Endodermal cell (in vitro differentiated cells): ENCODE results near the gene LYRM2. TPM values are rescaled to one million over a fixed set of nuclear protein-coding genes. Genes with fewer than 3 reads are reported as not detected.

Experiments used
- DNase-seq: peaks from one replicate; pipeline ENCODE4 v3.0.0-alpha.2; 2017
- H3K27ac ChIP-seq: 2 replicates; pipeline ENCODE4 v1.5.1; 2013; ENCODE audit warnings: mild to moderate bottlenecking, low read depth, low read length, moderate library complexity
- H3K27me3 ChIP-seq: 2 replicates; pipeline ENCODE4 v1.6.1; 2013; ENCODE audit warnings: mild to moderate bottlenecking, low read length, moderate library complexity; ENCODE audit not compliant: insufficient read depth, control insufficient read depth, poor library complexity, severe bottlenecking
- H3K36me3 ChIP-seq: 2 replicates; pipeline ENCODE4 v1.7.0; 2013; ENCODE audit warnings: mild to moderate bottlenecking, low read length, moderate library complexity; ENCODE audit not compliant: control insufficient read depth, insufficient read depth
- H3K4me1 ChIP-seq: one replicate; pipeline ENCODE4 v1.7.0; 2013; ENCODE audit warnings: low read length; ENCODE audit not compliant: control insufficient read depth, insufficient read depth
- H3K4me3 ChIP-seq: 2 replicates; pipeline ENCODE4 v1.5.1; 2013; ENCODE audit warnings: mild to moderate bottlenecking, low read length, moderate library complexity
- H3K9ac ChIP-seq: 2 replicates; pipeline ENCODE4 v1.6.1; 2013; ENCODE audit warnings: mild to moderate bottlenecking, low read length, moderate library complexity; ENCODE audit not compliant: poor library complexity, severe bottlenecking; ENCODE audit errors: extremely low read depth
- H3K9me3 ChIP-seq: 2 replicates; pipeline ENCODE4 v1.6.1; 2013; ENCODE audit warnings: mild to moderate bottlenecking, low read length, moderate library complexity; ENCODE audit not compliant: control insufficient read depth
- H3K27ac Mint-ChIP-seq: 2 replicates; pipeline ENCODE4 v1.8.0; 2020; ENCODE audit warnings: mixed read lengths
- H3K27me3 Mint-ChIP-seq: 2 replicates; pipeline ENCODE4 v1.8.0; 2021; ENCODE audit warnings: mild to moderate bottlenecking, mixed read lengths; ENCODE audit not compliant: insufficient read depth
- H3K36me3 Mint-ChIP-seq: 2 replicates; pipeline ENCODE4 v1.8.0; 2020; ENCODE audit warnings: low read depth, mixed read lengths
- H3K4me1 Mint-ChIP-seq: 2 replicates; pipeline ENCODE4 v1.8.0; 2020; ENCODE audit warnings: mixed read lengths
- H3K4me3 Mint-ChIP-seq: 2 replicates; pipeline ENCODE4 v1.8.0; 2020; ENCODE audit warnings: mild to moderate bottlenecking, moderate library complexity, mixed read lengths
- H3K9me3 Mint-ChIP-seq: 2 replicates; pipeline ENCODE4 v1.8.0; 2020; ENCODE audit warnings: mild to moderate bottlenecking, mixed read lengths
- CTCF ChIP-seq: fragments of 200-600 bp; sonication (generic); conservative IDR thresholded peaks from 2 replicates; pipeline ENCODE4 v1.5.0; 2021; ENCODE audit warnings: antibody characterized with exemption, mild to moderate bottlenecking
- WGBS, 2 experiments: methylation state at CpG; one replicate each; pipeline versions ENCODE4 v1.1.5 to v1.1.7; 2013; ENCODE audit warnings: missing lambda C conversion rate in 2 of 2, mixed read lengths in 1 of 2; ENCODE audit not compliant: insufficient coverage in 1 of 2, insufficient read length in 1 of 2; 5-methylcytosine and 5-hydroxymethylcytosine counted together
- total RNA-seq, 2 donors: library from RNA; stranded (reverse); fragmentation: NEBNext Ultra II Directional in 1 of 2; extraction: Animal tissue kit (Norgen Biotek cat#: 25700) in 1 of 2; gene quantifications; 2 replicates in 1 of 2; 3 replicates in 1 of 2; pipeline ENCODE4 v1.2.1, GENCODE V29; 2021

LYRM2 gene
- total RNA-seq, 2 donors from 2014 or later = 20.4 to 21.9 TPM

GRCh38 chr6:89660981-89661380 is 22.4 kb upstream of the LYRM2 start:
- Histone ChIP-seq H3K27me3 (no peaks in the 10 kb centered on the region), H3K9ac (no peak overlapping the region), H3K27ac (no peak overlapping the region), H3K36me3 (peaks cover 94% of the 10 kb centered on the region), H3K9me3 (no peaks in the 10 kb centered on the region), H3K4me3 (no peak overlapping the region), H3K4me1 (no peaks in the 10 kb centered on the region)
- Mint-ChIP-seq H3K9me3 (no peaks in the 10 kb centered on the region), H3K27ac (peak overlapping the region; percentile 10), H3K4me3 (no peak overlapping the region), H3K27me3 (no peaks in the 10 kb centered on the region), H3K4me1 (no peaks in the 10 kb centered on the region), H3K36me3 (peaks cover 86% of the 10 kb centered on the region)
- DNase-seq = peak; percentile 5
- 92 to 96% methylated on average over 4 of the region's 4 CpGs for WGBS, 2 experiments
- no peak for TF ChIP-seq CTCF

- H3K9me3 Mint-ChIP-seq = no peaks in the 10 kb centered on the region
- H3K9me3 ChIP-seq = no peaks in the 10 kb centered on the region
- H3K4me3 ChIP-seq = no peak overlapping the region
- no peaks in the 10 kb centered on the region for H3K4me1 Mint-ChIP-seq
- 95 to 98% methylated on average over 5 to 13 of the region's 13 CpGs for WGBS, 2 experiments
- peaks cover 95% of the 10 kb centered on the region for H3K36me3 ChIP-seq
- no peak for DNase-seq
- H3K4me3 Mint-ChIP-seq = no peak overlapping the region
- H3K27me3 Mint-ChIP-seq = no peaks in the 10 kb centered on the region
- no peak overlapping the region for H3K27ac ChIP-seq
- H3K9ac ChIP-seq = no peak overlapping the region
- H3K4me1 ChIP-seq = no peaks in the 10 kb centered on the region
- peak overlapping the region; percentile 40 for H3K27ac Mint-ChIP-seq
- peaks cover 81% of the 10 kb centered on the region for H3K36me3 Mint-ChIP-seq
- TF ChIP-seq CTCF = no peak
- no peaks in the 10 kb centered on the region for H3K27me3 ChIP-seq
These were observed 19.1 kb upstream of the LYRM2 start for GRCh38 chr6:89657445-89658158.

- Mint-ChIP-seq H3K4me3 (no peak overlapping the region), H3K9me3 (no peaks in the 10 kb centered on the region), H3K4me1 (no peaks in the 10 kb centered on the region), H3K27ac (no peak overlapping the region), H3K27me3 (no peaks in the 10 kb centered on the region), H3K36me3 (peaks cover 84% of the 10 kb centered on the region)
- Histone ChIP-seq H3K9me3 (no peaks in the 10 kb centered on the region), H3K27ac (no peak overlapping the region), H3K9ac (no peak overlapping the region), H3K27me3 (no peaks in the 10 kb centered on the region), H3K4me3 (no peak overlapping the region), H3K36me3 (peaks cover 93% of the 10 kb centered on the region), H3K4me1 (no peaks in the 10 kb centered on the region)
- WGBS, 2 experiments = 100% methylated on average over 1 of the region's 2 CpGs; no CpG with 5 or more reads in 1 of the 2 experiments
- no peak for DNase-seq
- no peak for TF ChIP-seq CTCF
These were observed 16.6 kb upstream of the LYRM2 start for GRCh38 chr6:89655122-89655521.
